HFF-Myc (cell line): ENCODE results near the gene U2AF2.

Experiments
- DNase-seq: peaks from one replicate; pipeline ENCODE4 v3.0.0-alpha.2; 2011; ENCODE audit warnings: low read depth; ENCODE audit errors: extremely low read depth
- H3K4me3 ChIP-seq: replicated peaks from 2 replicates; pipeline ENCODE4 v1.5.1; 2011; ENCODE audit warnings: low read depth, mild to moderate bottlenecking, control low read depth, low read length
- CTCF ChIP-seq: IDR thresholded peaks from 2 replicates; pipeline ENCODE4 v1.5.1; 2012; ENCODE audit warnings: mild to moderate bottlenecking, low read depth, low read length, control low read depth; ENCODE audit errors: missing control alignments

The U2AF2 gene

GRCh38 chr19:55615543-55616394 is 39.1 kb upstream of the U2AF2 start:
- TF ChIP-seq CTCF = no peak
- H3K4me3 ChIP-seq = no peak overlapping the region
- no peak for DNase-seq

DNA sequence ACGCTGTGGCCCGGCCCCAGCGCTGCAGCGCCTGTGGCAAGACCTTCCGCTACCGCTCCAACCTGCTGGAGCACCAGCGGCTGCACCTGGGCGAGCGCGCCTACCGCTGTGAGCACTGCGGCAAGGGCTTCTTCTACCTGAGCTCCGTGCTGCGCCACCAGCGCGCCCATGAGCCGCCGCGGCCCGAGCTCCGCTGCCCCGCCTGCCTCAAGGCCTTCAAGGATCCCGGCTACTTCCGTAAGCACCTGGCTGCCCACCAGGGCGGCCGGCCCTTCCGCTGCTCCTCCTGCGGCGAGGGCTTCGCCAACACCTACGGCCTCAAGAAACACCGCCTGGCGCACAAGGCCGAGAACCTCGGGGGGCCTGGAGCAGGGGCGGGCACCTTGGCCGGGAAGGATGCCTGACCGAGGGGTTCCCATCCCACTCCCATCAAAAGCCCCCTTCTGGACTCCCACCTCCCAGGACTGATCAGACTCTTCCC is 38.4 kb upstream of the U2AF2 start:
- no peak for DNase-seq
- H3K4me3 ChIP-seq = no peak overlapping the region
- TF ChIP-seq CTCF = no peak

GRCh38 chr19:55617426-55617825 is 37.4 kb upstream of the U2AF2 start:
- no peak for DNase-seq
- no peak for TF ChIP-seq CTCF
- no peak overlapping the region for H3K4me3 ChIP-seq

- no peak for DNase-seq
- no peak for TF ChIP-seq CTCF
- H3K4me3 ChIP-seq = no peak overlapping the region
Measured at GRCh38 chr19:55618426-55618825, 36.4 kb upstream of the U2AF2 start.

GRCh38 chr19:55619286-55619685 is 35.5 kb upstream of the U2AF2 start:
- no peak for DNase-seq
- TF ChIP-seq CTCF = no peak
- H3K4me3 ChIP-seq = no peak overlapping the region

- no peak overlapping the region for H3K4me3 ChIP-seq
- no peak for DNase-seq
- no peak for TF ChIP-seq CTCF
Measured at GRCh38 chr19:55620410-55621204, 34.2 kb upstream of the U2AF2 start.
